HL-60 (cell line): Measurements from ENCODE around the gene ANKRD6.

Experiments
- GABPA ChIP-seq: IDR thresholded peaks from 2 replicates; pipeline ENCODE4 v1.6.1; 2012; ENCODE audit warnings: low read depth
- POLR2AphosphoS5 ChIP-seq: IDR thresholded peaks from 2 replicates; pipeline ENCODE4 v1.6.1; 2012; ENCODE audit warnings: low read depth
- TF ChIP-seq, protein P1 (sequence below): IDR thresholded peaks from one replicate; pipeline ENCODE4 v1.5.1; 2011; ENCODE audit warnings: low read length, control low read depth, inconsistent platforms; ENCODE audit not compliant: insufficient read depth
- TF ChIP-seq, protein P2 (sequence below): IDR thresholded peaks from 2 replicates; pipeline ENCODE4 v1.6.1; 2012; ENCODE audit warnings: low read depth; ENCODE audit not compliant: insufficient replicate concordance

DNA sequence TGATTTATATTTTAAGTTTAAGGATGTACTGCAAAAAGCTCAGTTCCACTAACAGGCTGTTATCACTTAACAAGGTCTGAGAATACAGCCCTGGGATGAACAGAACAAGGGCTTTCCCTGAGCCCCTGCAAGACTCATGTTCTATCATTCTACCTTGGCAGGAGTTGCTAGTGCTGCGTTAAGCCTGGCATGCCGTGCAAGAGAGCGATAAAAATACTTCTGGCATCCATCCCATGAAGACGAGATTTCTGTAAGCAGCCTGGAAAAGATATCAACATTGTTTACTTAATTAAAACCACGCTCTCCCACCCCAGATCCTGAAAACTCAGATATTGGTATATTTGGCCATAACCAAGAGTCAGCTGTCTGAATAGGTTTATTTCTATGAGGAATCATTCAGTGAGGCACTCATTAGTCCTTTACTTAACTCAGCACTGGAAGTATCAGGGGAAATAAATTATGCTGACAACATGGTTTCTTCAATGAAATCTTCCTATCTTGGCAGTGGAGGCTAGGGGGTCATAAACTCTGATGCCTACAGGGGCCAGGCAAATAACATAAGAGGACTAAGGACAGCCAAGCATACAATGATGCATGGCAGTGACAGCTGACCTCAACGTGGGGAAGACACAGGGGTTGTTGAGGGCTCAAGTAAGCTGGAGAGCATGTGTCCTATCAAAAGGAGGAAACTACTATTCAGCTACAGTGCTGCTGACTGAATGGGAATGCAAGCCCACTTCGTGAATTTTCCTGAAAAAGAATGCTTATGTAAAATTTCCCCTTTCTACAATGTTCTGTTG, 243.2 kb downstream of the ANKRD6 start:
- TF ChIP-seq, protein P1, sequence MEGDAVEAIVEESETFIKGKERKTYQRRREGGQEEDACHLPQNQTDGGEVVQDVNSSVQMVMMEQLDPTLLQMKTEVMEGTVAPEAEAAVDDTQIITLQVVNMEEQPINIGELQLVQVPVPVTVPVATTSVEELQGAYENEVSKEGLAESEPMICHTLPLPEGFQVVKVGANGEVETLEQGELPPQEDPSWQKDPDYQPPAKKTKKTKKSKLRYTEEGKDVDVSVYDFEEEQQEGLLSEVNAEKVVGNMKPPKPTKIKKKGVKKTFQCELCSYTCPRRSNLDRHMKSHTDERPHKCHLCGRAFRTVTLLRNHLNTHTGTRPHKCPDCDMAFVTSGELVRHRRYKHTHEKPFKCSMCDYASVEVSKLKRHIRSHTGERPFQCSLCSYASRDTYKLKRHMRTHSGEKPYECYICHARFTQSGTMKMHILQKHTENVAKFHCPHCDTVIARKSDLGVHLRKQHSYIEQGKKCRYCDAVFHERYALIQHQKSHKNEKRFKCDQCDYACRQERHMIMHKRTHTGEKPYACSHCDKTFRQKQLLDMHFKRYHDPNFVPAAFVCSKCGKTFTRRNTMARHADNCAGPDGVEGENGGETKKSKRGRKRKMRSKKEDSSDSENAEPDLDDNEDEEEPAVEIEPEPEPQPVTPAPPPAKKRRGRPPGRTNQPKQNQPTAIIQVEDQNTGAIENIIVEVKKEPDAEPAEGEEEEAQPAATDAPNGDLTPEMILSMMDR, result no peak
- TF ChIP-seq POLR2AphosphoS5, result no peak
- no peak for TF ChIP-seq GABPA
- TF ChIP-seq, protein P2, sequence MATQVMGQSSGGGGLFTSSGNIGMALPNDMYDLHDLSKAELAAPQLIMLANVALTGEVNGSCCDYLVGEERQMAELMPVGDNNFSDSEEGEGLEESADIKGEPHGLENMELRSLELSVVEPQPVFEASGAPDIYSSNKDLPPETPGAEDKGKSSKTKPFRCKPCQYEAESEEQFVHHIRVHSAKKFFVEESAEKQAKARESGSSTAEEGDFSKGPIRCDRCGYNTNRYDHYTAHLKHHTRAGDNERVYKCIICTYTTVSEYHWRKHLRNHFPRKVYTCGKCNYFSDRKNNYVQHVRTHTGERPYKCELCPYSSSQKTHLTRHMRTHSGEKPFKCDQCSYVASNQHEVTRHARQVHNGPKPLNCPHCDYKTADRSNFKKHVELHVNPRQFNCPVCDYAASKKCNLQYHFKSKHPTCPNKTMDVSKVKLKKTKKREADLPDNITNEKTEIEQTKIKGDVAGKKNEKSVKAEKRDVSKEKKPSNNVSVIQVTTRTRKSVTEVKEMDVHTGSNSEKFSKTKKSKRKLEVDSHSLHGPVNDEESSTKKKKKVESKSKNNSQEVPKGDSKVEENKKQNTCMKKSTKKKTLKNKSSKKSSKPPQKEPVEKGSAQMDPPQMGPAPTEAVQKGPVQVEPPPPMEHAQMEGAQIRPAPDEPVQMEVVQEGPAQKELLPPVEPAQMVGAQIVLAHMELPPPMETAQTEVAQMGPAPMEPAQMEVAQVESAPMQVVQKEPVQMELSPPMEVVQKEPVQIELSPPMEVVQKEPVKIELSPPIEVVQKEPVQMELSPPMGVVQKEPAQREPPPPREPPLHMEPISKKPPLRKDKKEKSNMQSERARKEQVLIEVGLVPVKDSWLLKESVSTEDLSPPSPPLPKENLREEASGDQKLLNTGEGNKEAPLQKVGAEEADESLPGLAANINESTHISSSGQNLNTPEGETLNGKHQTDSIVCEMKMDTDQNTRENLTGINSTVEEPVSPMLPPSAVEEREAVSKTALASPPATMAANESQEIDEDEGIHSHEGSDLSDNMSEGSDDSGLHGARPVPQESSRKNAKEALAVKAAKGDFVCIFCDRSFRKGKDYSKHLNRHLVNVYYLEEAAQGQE, result no peak
